Progenitor cell of endocrine pancreas (in vitro differentiated cells): ENCODE results near the gene MOBP. TPM values are rescaled to one million over a fixed set of nuclear protein-coding genes. Genes with fewer than 3 reads are reported as not detected.
A peak's percentile ranks its signal among the peaks of the same experiment; 100 is the strongest.

Source experiments
- DNase-seq: peaks from one replicate; pipeline ENCODE4 v3.0.0; 2021; ENCODE audit warnings: low spot score; ENCODE audit not compliant: unreplicated experiment
- H3K27ac Mint-ChIP-seq: 2 replicates; pipeline ENCODE4 v1.8.0; 2021; ENCODE audit warnings: mild to moderate bottlenecking, moderate library complexity, mixed read lengths
- H3K27me3 Mint-ChIP-seq: 2 replicates; pipeline ENCODE4 v1.8.0; 2021; ENCODE audit warnings: mixed read lengths
- H3K36me3 Mint-ChIP-seq: 2 replicates; pipeline ENCODE4 v1.8.0; 2022; ENCODE audit warnings: mixed read lengths; ENCODE audit not compliant: insufficient read depth
- H3K4me1 Mint-ChIP-seq: 2 replicates; pipeline ENCODE4 v1.8.0; 2021; ENCODE audit warnings: low read depth, mixed read lengths
- H3K4me3 Mint-ChIP-seq: 2 replicates; pipeline ENCODE4 v1.8.0; 2021; ENCODE audit warnings: low read depth, mild to moderate bottlenecking, moderate library complexity, mixed read lengths
- H3K9me3 Mint-ChIP-seq: 2 replicates; pipeline ENCODE4 v1.8.0; 2021; ENCODE audit warnings: low read depth, mixed read lengths
- CTCF ChIP-seq: fragments of 200-600 bp; sonication (generic); IDR thresholded peaks from one replicate; pipeline ENCODE4 v1.5.0; 2021; ENCODE audit warnings: antibody characterized with exemption, mild to moderate bottlenecking; ENCODE audit not compliant: unreplicated experiment
- total RNA-seq: library from RNA; stranded (reverse); gene quantifications from 2 replicates; pipeline ENCODE4 v1.2.1, GENCODE V29; 2021

Gene MOBP
- total RNA-seq, 1 donor from 2014 or later: not detected

GRCh38 chr3:39540162-39540921 lies 72.9 kb downstream of the MOBP start:
- H3K27me3 Mint-ChIP-seq: peaks cover 5% of the 10 kb centered on the region
- H3K9me3 Mint-ChIP-seq: no peaks in the 10 kb centered on the region
- H3K4me3 Mint-ChIP-seq: no peak overlapping the region

GRCh38 chr3:39541442-39541841 lies 74.0 kb downstream of the MOBP start:
- H3K27ac Mint-ChIP-seq: no peak overlapping the region
- no peak for TF ChIP-seq CTCF
- DNase-seq: no peak
- H3K4me3 Mint-ChIP-seq: no peak overlapping the region
- H3K27me3 Mint-ChIP-seq: no peaks in the 10 kb centered on the region
- H3K36me3 Mint-ChIP-seq: no peaks in the 10 kb centered on the region
- H3K9me3 Mint-ChIP-seq: no peaks in the 10 kb centered on the region
- no peaks in the 10 kb centered on the region for H3K4me1 Mint-ChIP-seq

More at GRCh38 chr3:39540162-39540921, 72.9 kb downstream of the MOBP start:
- no peaks in the 10 kb centered on the region for H3K4me1 Mint-ChIP-seq
- H3K36me3 Mint-ChIP-seq: no peaks in the 10 kb centered on the region
- TF ChIP-seq CTCF: no peak
- no peak for DNase-seq
- no peak overlapping the region for H3K27ac Mint-ChIP-seq

- Mint-ChIP-seq H3K27me3 (no peaks in the 10 kb centered on the region), H3K4me3 (no peak overlapping the region), H3K36me3 (no peaks in the 10 kb centered on the region), H3K9me3 (no peaks in the 10 kb centered on the region), H3K4me1 (no peaks in the 10 kb centered on the region), H3K27ac (no peak overlapping the region)
- DNase-seq: no peak
- TF ChIP-seq CTCF: peak; percentile 67
Observed at GRCh38 chr3:39541917-39542329, 74.4 kb downstream of the MOBP start.

GRCh38 chr3:39542588-39542988 lies 75.1 kb downstream of the MOBP start:
- no peak for DNase-seq
- no peak overlapping the region for H3K27ac Mint-ChIP-seq
- H3K36me3 Mint-ChIP-seq: no peaks in the 10 kb centered on the region
- no peaks in the 10 kb centered on the region for H3K9me3 Mint-ChIP-seq
- H3K4me1 Mint-ChIP-seq: no peaks in the 10 kb centered on the region
- no peak for TF ChIP-seq CTCF
- H3K4me3 Mint-ChIP-seq: no peak overlapping the region
- H3K27me3 Mint-ChIP-seq: no peaks in the 10 kb centered on the region

GRCh38 chr3:39548282-39548681 lies 80.8 kb downstream of the MOBP start:
- no peaks in the 10 kb centered on the region for H3K36me3 Mint-ChIP-seq
- no peak for DNase-seq
- TF ChIP-seq CTCF: no peak
- H3K27me3 Mint-ChIP-seq: peaks cover 8% of the 10 kb centered on the region
- peaks cover 9% of the 10 kb centered on the region for H3K9me3 Mint-ChIP-seq
- no peak overlapping the region for H3K27ac Mint-ChIP-seq
- H3K4me1 Mint-ChIP-seq: no peaks in the 10 kb centered on the region
- H3K4me3 Mint-ChIP-seq: no peak overlapping the region
